ENCODE data around the gene LCA5L. TPM values are rescaled to one million over a fixed set of nuclear protein-coding genes. Genes with fewer than 3 reads are reported as not detected.

The LCA5L gene
- total RNA-seq, 4 donors from 2014 or later: 0.26 to 4.1 (median 2.2) TPM; not detected in 1

Small RNAs within 50 kb of the gene (microRNA-seq; reads per million reads assigned to microRNA genes)
- not detected for gene MIR6508 (ENCODE audit: borderline microRNAs expressed, borderline replicate concordance)

Small RNAs within 50 kb of the gene (small RNA-seq; reads per million reads assigned to genes)
- not detected for gene MIR6508

Other genes starting within 250 kb of the LCA5L start
- 100 to 1,000 TPM in 1 of 4 donors, 10 to 100 TPM in 3; 55.6 to 183 (median 65.4) TPM for gene BRWD1, start 132.1 kb downstream of the LCA5L start, total RNA-seq
- 100 to 1,000 TPM in 2 of 4 donors, 10 to 100 TPM in 2; 87.9 to 222 (median 102) TPM for gene HMGN1, start 96.7 kb downstream of the LCA5L start, total RNA-seq
- gene SH3BGR, start 6.2 kb upstream of the LCA5L start, total RNA-seq: 10 to 100 TPM in 1 of 4 donors, 1 to 10 TPM in 2, not detected in 1; 1.1 to 27.9 (median 8.1) TPM
- gene B3GALT5, start 167.2 kb upstream of the LCA5L start, total RNA-seq: 1 to 10 TPM in 2 of 4 donors, under 1 TPM in 2; 0.26 to 2.7 (median 0.65) TPM

All from uterus (tissue), 4 donors.